HCT116 (cell line): ENCODE data around the gene PIGC. TPM values are rescaled to one million over a fixed set of nuclear protein-coding genes. Genes with fewer than 3 reads are reported as not detected.

Experiments
- ATAC-seq: fragments of 200-7000 bp; cut with Tn5 transposase; 2 replicates; pipeline ENCODE4 v1.9.1; 2020; ENCODE audit warnings: mild to moderate bottlenecking, moderate library complexity
- BruUV-seq: library from RNA; stranded (reverse); fragments of 400-500 nt; replicated peaks from 2 replicates; lab custom pipeline; 2021; lab: Mats Ljungman, UMichigan
- CTCF ChIA-PET: fragments of 300-600 bp; sonication (Branson Sonifier 250); formaldehyde crosslinking; loops from one replicate; lab custom pipeline; 2021; ENCODE audit warnings: antibody characterized with exemption; lab: Charles Lee
- POLR2A ChIA-PET: fragments of 300-600, 350-600 bp; sonication (Branson Sonifier 250); formaldehyde crosslinking; loops from one replicate; lab custom pipeline; 2021; ENCODE audit warnings: antibody characterized with exemption; lab: Charles Lee
- RAD21 ChIA-PET, 2 experiments: fragments of 300-600 bp; sonication (Branson Sonifier 250); formaldehyde crosslinking; loops; one replicate each; lab custom pipeline; 2023; ENCODE audit warnings: low total read pairs in 2 of 2; ENCODE audit not compliant: uncharacterized antibody in 2 of 2, unreplicated experiment in 2 of 2, low non-redundant PET in 1 of 2; lab: Charles Lee
- DNase-seq: peaks from one replicate; pipeline ENCODE4 v3.0.0-alpha.2; 2010; ENCODE audit warnings: low read depth, low spot score
- H2AFZ ChIP-seq: fragments of 200-600 bp; shearing (Covaris generic), sonication (generic); 2 replicates; pipeline ENCODE4 v1.6.1; 2017; ENCODE audit warnings: low read depth, mixed run types, mixed read lengths, antibody characterized with exemption, low read length; ENCODE audit not compliant: poor library complexity, severe bottlenecking
- H3K27ac ChIP-seq: 2 replicates; pipeline ENCODE4 v1.5.1; 2012; ENCODE audit warnings: low read depth, low read length
- H3K27me3 ChIP-seq: fragments of 200-600 bp; sonication (generic); 2 replicates; pipeline ENCODE4 v1.6.1; 2016; ENCODE audit warnings: mixed run types, low read length, mixed read lengths; ENCODE audit not compliant: insufficient read depth
- H3K36me3 ChIP-seq, 2 experiments: fragments of 200-500 bp in 1 of 2; fragments of 200-600 bp in 1 of 2; sonication (Bioruptor generic) in 1 of 2; sonication (generic) in 1 of 2; 2 replicates each; pipeline versions ENCODE4 v1.5.1 to v1.6.1; 2014 to 2016; ENCODE audit warnings: low read length in 2 of 2, inconsistent platforms in 1 of 2, mixed read lengths in 1 of 2, mixed run types in 1 of 2; ENCODE audit not compliant: insufficient read depth in 2 of 2, control insufficient read depth in 1 of 2
- H3K4me1 ChIP-seq, 2 experiments: fragments of 200-600 bp in 1 of 2; sonication (generic) in 1 of 2; 2 replicates each; pipeline versions ENCODE4 v1.5.1 to v1.6.1; 2012 to 2017; ENCODE audit warnings: low read length in 2 of 2, inconsistent platforms in 1 of 2, mild to moderate bottlenecking in 1 of 2, mixed read lengths in 1 of 2, mixed run types in 1 of 2, moderate library complexity in 1 of 2; ENCODE audit not compliant: insufficient read depth in 2 of 2, control insufficient read depth in 1 of 2
- H3K4me2 ChIP-seq: fragments of 200-600 bp; sonication (generic); 2 replicates; pipeline ENCODE4 v1.6.1; 2017; ENCODE audit warnings: mixed run types, low read length, mixed read lengths
- H3K4me3 ChIP-seq, 2 experiments: fragments of 200-600 bp in 1 of 2; sonication (generic) in 1 of 2; replicated peaks in 1 of 2; 2 replicates each; pipeline ENCODE4 v1.5.1; 2011 to 2016; ENCODE audit warnings: low read length in 2 of 2, control low read depth in 1 of 2, low read depth in 1 of 2, mild to moderate bottlenecking in 1 of 2, mixed read lengths in 1 of 2, mixed run types in 1 of 2
- H3K79me2 ChIP-seq: fragments of 200-600 bp; sonication (generic); 2 replicates; pipeline ENCODE4 v1.6.1; 2017; ENCODE audit warnings: mild to moderate bottlenecking, mixed run types, low read length, moderate library complexity, mixed read lengths; ENCODE audit not compliant: insufficient read depth
- H3K9ac ChIP-seq: fragments of 200-600 bp; sonication (generic); 2 replicates; pipeline ENCODE4 v1.6.1; 2016; ENCODE audit warnings: low read length, mixed read lengths
- H3K9me2 ChIP-seq: fragments of 200-600 bp; sonication (generic), shearing (Covaris generic); 2 replicates; pipeline ENCODE4 v1.6.1; 2017; ENCODE audit warnings: mixed run types, mild to moderate bottlenecking, moderate library complexity; ENCODE audit not compliant: insufficient read depth
- H3K9me3 ChIP-seq, 2 experiments: fragments of 200-500 bp in 1 of 2; fragments of 200-600 bp in 1 of 2; sonication (Bioruptor generic) in 1 of 2; sonication (generic) in 1 of 2; 2 replicates each; pipeline ENCODE4 v1.6.1; 2014 to 2017; ENCODE audit warnings: low read length in 2 of 2, mixed read lengths in 2 of 2, inconsistent platforms in 1 of 2, low read depth in 1 of 2, mild to moderate bottlenecking in 1 of 2, mixed run types in 1 of 2, moderate library complexity in 1 of 2; ENCODE audit not compliant: control insufficient read depth in 1 of 2, insufficient read depth in 1 of 2
- H4K20me1 ChIP-seq: fragments of 200-600 bp; sonication (generic), shearing (Covaris generic); 2 replicates; pipeline ENCODE4 v1.6.1; 2017; ENCODE audit warnings: mixed run types, mild to moderate bottlenecking, moderate library complexity; ENCODE audit not compliant: insufficient read depth
- ELF1 ChIP-seq: IDR thresholded peaks from 2 replicates; pipeline ENCODE4 v1.6.1; 2012; ENCODE audit warnings: low read depth, borderline replicate concordance
- RAD21 ChIP-seq: IDR thresholded peaks from 2 replicates; pipeline ENCODE4 v1.6.1; 2012; ENCODE audit warnings: low read depth, mild to moderate bottlenecking
- SRF ChIP-seq: IDR thresholded peaks from 2 replicates; pipeline ENCODE4 v1.6.1; 2012; ENCODE audit warnings: low read depth
- TCF7L2 ChIP-seq: IDR thresholded peaks from 2 replicates; pipeline ENCODE4 v1.7.0; 2011; ENCODE audit warnings: borderline replicate concordance, inconsistent platforms; ENCODE audit not compliant: insufficient read depth, insufficient read length; ENCODE audit errors: extremely low read depth
- intact Hi-C: fragments of 100-400 bp; cut with micrococcal nuclease; formaldehyde crosslinking; loops from 2 replicates; pipeline ENCODE4 v1.10.0; 2022
- total RNA-seq: library from RNA; stranded (reverse); gene quantifications from one replicate; pipeline ENCODE4 v1.2.1, GENCODE V29; 2021; ENCODE audit not compliant: unreplicated experiment

PIGC gene
- total RNA-seq, 1 experiment from 2014 or later, result 11.9 TPM

GRCh38 chr1:172397221-172397620, 46.6 kb downstream of the PIGC start:
- Histone ChIP-seq H3K4me3 (no peak overlapping the region), H3K27ac (no peak overlapping the region), H3K27me3 (peaks cover 5% of the 10 kb centered on the region; the same call in 1 of the 2 replicates), H4K20me1 (no peaks in the 10 kb centered on the region), H3K36me3 (no peaks in the 10 kb centered on the region), H3K9me2 (no peaks in the 10 kb centered on the region), H3K4me1 (peaks cover 5 to 9% of the 10 kb centered on the region in 2 experiments; a peak in 3 of 4 replicates), H3K79me2 (no peaks in the 10 kb centered on the region), H3K4me2 (no peak overlapping the region), H2AFZ (no peak overlapping the region), H3K9me3 (no peaks in the 10 kb centered on the region), H3K9ac (no peak overlapping the region)
- RAD21 ChIA-PET, result no interaction called here
- intact Hi-C loops, result no loop called here
- no peak for TF ChIP-seq RAD21
- ATAC-seq, result no peak
- no TSS peak for BruUV-seq
- CTCF ChIA-PET, result no interaction called here
- POLR2A ChIA-PET, result no interaction called here
- no peak for DNase-seq

- Histone ChIP-seq H3K4me1 (peaks cover 5 to 9% of the 10 kb centered on the region in 2 experiments; a peak in 3 of 4 replicates), H4K20me1 (no peaks in the 10 kb centered on the region), H3K9ac (no peak overlapping the region), H3K9me2 (no peaks in the 10 kb centered on the region), H3K36me3 (no peaks in the 10 kb centered on the region), H3K9me3 (no peaks in the 10 kb centered on the region), H2AFZ (no peak overlapping the region), H3K27ac (no peak overlapping the region), H3K27me3 (no peaks in the 10 kb centered on the region), H3K79me2 (no peaks in the 10 kb centered on the region), H3K4me2 (no peak overlapping the region), H3K4me3 (no peak overlapping the region)
- intact Hi-C loops, result no loop called here
- POLR2A ChIA-PET, result no interaction called here
- no peak for TF ChIP-seq TCF7L2
- no peak for TF ChIP-seq ELF1
- TF ChIP-seq SRF, result no peak
- CTCF ChIA-PET, result no interaction called here
- BruUV-seq, result no TSS peak
- RAD21 ChIA-PET, result no interaction called here
- ATAC-seq (no peak), DNase-seq (no peak)
Measured at GRCh38 chr1:172395576-172395975, 48.3 kb downstream of the PIGC start.
